HEK293T (cell line): ENCODE results near the gene AIFM3.
"Not testable (repeated sequence)": the region's sequence is repeated elsewhere in the genome, so short reads cannot be mapped to it uniquely, and the experiment has no call there.

Experiments used
- CTCF ChIA-PET: fragments of 350-600 bp; formaldehyde crosslinking; extraction: SDS; loops from one replicate; lab custom pipeline; 2021; ENCODE audit warnings: antibody characterized with exemption, inconsistent platforms; lab: Yijun Ruan, JAX
- POLR2A ChIA-PET: fragments of 350-600 bp; formaldehyde crosslinking; extraction: SDS; loops from one replicate; lab custom pipeline; 2020; ENCODE audit warnings: antibody characterized with exemption, inconsistent platforms; lab: Yijun Ruan, JAX
- DNase-seq: peaks from one replicate; pipeline ENCODE4 v3.0.0; 2012; ENCODE audit warnings: mixed read lengths; ENCODE audit errors: extremely low spot score
- ARNT ChIP-seq: fragments of 450-650 bp; IDR thresholded peaks from 2 replicates; pipeline ENCODE4 v1.6.1; 2017; ENCODE audit warnings: mild to moderate bottlenecking
- BHLHE40 ChIP-seq: fragments of 450-650 bp; IDR thresholded peaks from 2 replicates; pipeline ENCODE4 v1.6.1; 2016; ENCODE audit warnings: mild to moderate bottlenecking, moderate library complexity, borderline replicate concordance
- CTBP1 ChIP-seq: fragments of 450-650 bp; IDR thresholded peaks from 2 replicates; pipeline ENCODE4 v1.6.1; 2016; ENCODE audit warnings: borderline replicate concordance
- ELF4 ChIP-seq: fragments of 450-650 bp; IDR thresholded peaks from 2 replicates; pipeline ENCODE4 v1.6.1; 2017; ENCODE audit warnings: antibody characterized with exemption
- FOXA1 ChIP-seq: fragments of 450-650 bp; IDR thresholded peaks from 2 replicates; pipeline ENCODE4 v1.6.1; 2016; ENCODE audit warnings: mild to moderate bottlenecking
- FOXK2 ChIP-seq: fragments of 450-650 bp; IDR thresholded peaks from 2 replicates; pipeline ENCODE4 v1.6.1; 2016; ENCODE audit warnings: mild to moderate bottlenecking
- FOXM1 ChIP-seq: fragments of 450-650 bp; IDR thresholded peaks from 2 replicates; pipeline ENCODE4 v1.6.1; 2017; ENCODE audit warnings: mild to moderate bottlenecking, borderline replicate concordance
- HDGF ChIP-seq: fragments of 450-650 bp; IDR thresholded peaks from 2 replicates; pipeline ENCODE4 v1.6.1; 2017; ENCODE audit warnings: antibody characterized with exemption, borderline replicate concordance
- L3MBTL2 ChIP-seq: fragments of 450-650 bp; conservative IDR thresholded peaks from 2 replicates; pipeline ENCODE4 v1.6.1; 2016; ENCODE audit warnings: mild to moderate bottlenecking
- LEF1 ChIP-seq: fragments of 450-650 bp; IDR thresholded peaks from 2 replicates; pipeline ENCODE4 v1.6.1; 2017; ENCODE audit warnings: mild to moderate bottlenecking, borderline replicate concordance
- NFRKB ChIP-seq: fragments of 450-650 bp; IDR thresholded peaks from 2 replicates; pipeline ENCODE4 v1.6.1; 2016; ENCODE audit warnings: mild to moderate bottlenecking, moderate library complexity
- SP1 ChIP-seq: fragments of 450-650 bp; IDR thresholded peaks from 2 replicates; pipeline ENCODE4 v1.6.1; 2017
- SUZ12 ChIP-seq: fragments of 450-650 bp; IDR thresholded peaks from 2 replicates; pipeline ENCODE4 v1.6.1; 2016; ENCODE audit warnings: mild to moderate bottlenecking
- TARDBP ChIP-seq: fragments of 450-650 bp; IDR thresholded peaks from 2 replicates; pipeline ENCODE4 v1.6.1; 2016
- ZNF384 ChIP-seq: fragments of 450-650 bp; IDR thresholded peaks from 2 replicates; pipeline ENCODE4 v1.6.1; 2016
- TF ChIP-seq, protein P1 (sequence below): fragments of 450-650 bp; IDR thresholded peaks from 2 replicates; pipeline ENCODE4 v1.6.1; 2016

The AIFM3 gene

DNA sequence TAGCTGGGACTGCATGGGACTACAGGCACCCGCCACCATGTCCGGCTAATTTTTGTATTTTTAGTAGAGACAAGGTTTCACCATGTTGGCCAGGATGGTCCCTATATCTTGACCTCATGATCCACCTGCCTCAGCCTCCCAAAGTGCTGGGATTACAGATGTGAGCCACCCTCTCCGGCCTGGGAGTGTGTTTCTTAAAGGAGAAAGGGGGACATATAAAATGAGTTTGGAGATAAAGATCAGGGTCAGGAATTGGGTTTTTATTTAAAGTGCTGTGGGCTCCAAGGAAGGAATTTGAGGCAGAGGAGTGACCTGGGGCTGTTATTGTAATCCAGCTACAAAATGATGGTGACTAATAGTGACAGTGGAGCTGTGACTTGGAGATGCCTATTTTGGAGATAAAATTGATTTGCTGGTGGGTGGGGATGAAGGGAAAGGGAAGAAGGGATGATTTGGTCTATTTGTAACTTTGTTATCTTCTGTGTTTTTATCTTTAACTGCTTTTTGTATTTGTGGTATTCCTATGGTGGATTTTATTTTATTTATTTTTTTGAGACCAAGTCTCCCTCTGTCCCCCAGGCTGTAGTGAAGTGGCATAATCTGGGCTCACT is 44.8 kb upstream of the AIFM3 start:
- POLR2A ChIA-PET = interaction anchor here (3.6 kb wide), 1 partner anchor 60 kb away, joined by 24 read pairs; the partner anchor contains the start of gene LZTR1
- TF ChIP-seq ELF4 (no peak), CTBP1 (0 out of 2 replicates have a peak, but pooled peaks have one; percentile 13), L3MBTL2 (no peak)
- CTCF ChIA-PET = interaction anchor here (1.5 to 2.0 kb wide), 2 partner anchors 9 to 37 kb away, joined by 4 to 7 read pairs; no protein-coding TSS in a partner anchor
- no peak for DNase-seq

DNA sequence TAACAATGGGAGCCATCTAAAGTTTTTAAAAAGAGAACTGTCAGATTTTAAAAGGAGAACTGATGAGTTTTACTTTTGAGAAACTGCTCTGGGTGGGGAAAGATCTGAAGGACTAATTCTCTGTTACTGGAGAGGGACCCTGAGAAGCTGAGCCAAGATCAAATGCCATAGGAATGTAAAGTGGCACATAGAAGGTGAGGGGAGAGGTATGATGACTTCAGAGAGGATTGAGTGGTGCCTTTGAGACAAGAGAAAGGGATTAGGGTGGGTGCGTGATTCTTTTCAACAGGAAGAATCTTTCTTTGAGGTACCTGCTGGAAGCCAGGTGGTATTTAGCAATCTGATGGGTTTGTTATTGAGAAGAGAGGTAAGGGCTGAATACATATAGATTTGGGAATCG is 40.8 kb upstream of the AIFM3 start:
- TF ChIP-seq SUZ12 = no peak
- no peak for TF ChIP-seq ELF4
- TF ChIP-seq ZNF384 = no peak
- TF ChIP-seq CTBP1 = no peak
- no peak for TF ChIP-seq NFRKB
- no peak for TF ChIP-seq L3MBTL2
- no peak for TF ChIP-seq HDGF
- TF ChIP-seq SP1 = no peak
- TF ChIP-seq TARDBP = no peak
- no peak for TF ChIP-seq BHLHE40
- TF ChIP-seq FOXK2 = no peak
- no peak for TF ChIP-seq FOXA1
- CTCF ChIA-PET = interaction anchor here (0.9 to 3.3 kb wide), 3 partner anchors 9 to 41 kb away, joined by 3 to 12 read pairs (median 3); partner anchors contain the start of gene CRKL
- POLR2A ChIA-PET = interaction anchor here (1.0 to 1.8 kb wide), 3 partner anchors 9 to 56 kb away, joined by 3 to 5 read pairs (median 5); partner anchors contain the start of genes CRKL and LZTR1
- no peak for DNase-seq

DNA sequence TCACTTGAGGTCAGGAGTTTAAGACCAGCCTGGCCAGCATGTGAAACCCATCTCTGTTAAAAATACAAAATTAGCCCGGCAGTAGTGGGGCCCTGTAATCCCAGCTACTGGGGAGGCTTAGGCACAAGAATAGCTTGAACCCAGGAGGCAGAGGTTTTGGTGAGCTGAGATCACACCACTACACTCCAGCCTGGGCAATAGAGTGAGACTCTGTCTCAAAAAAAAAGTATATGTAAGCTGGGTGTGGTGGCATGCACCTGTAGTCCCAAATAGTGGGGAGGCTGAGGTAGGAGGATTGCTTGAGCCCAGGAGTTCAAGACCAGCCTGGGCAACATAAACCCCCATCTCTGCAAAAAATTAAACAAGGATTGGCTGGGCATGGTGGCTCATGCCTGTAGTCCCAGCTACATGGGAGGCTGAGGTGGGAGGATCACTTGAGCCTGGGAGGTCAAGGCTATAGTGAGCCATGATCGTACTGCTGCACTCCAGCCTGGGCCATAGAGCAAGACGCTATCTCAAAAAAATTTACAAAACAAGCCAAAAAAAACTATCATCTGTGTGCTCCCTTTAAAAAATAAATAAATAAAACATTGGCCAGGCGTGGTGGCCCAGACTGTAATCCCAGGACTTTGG is 39.0 kb upstream of the AIFM3 start:
- POLR2A ChIA-PET = no interaction called here

DNA sequence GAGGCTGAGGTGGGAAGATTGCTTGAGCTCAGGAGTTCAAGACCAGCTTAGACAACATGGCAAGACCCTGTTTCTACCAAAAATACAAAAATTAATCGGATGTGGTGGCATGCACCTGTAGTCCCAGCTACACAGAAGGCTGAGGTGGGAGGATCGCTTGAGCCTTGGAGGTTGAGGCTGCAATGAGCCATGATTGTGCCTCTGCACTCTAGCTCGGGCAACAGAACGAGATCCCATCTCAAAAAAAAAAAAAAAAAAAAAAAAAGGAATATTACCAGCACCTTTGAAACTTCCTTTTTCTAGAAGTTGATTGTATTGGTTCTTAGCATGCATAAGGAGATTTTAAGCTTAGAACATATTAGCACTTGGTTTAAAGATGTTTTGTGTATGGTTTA is 38.5 kb upstream of the AIFM3 start:
- TF ChIP-seq HDGF = no peak
- no peak for TF ChIP-seq SUZ12
- no peak for TF ChIP-seq FOXK2
- TF ChIP-seq FOXA1 = no peak
- CTCF ChIA-PET = interaction anchor here (1.4 kb wide), 1 partner anchor 33 kb away, joined by 3 read pairs; no protein-coding TSS in a partner anchor
- no peak for DNase-seq
- POLR2A ChIA-PET = no interaction called here

More for the DNA sequence above, 39.0 kb upstream of the AIFM3 start:
- CTCF ChIA-PET = interaction anchor here (1.4 to 3.3 kb wide), 2 partner anchors 11 to 34 kb away, joined by 3 to 12 read pairs; partner anchors contain the start of gene CRKL
- TF ChIP-seq FOXM1 = no peak
- TF ChIP-seq ELF4 = no peak
- no peak for TF ChIP-seq BHLHE40
- TF ChIP-seq HDGF = no peak
- no peak for TF ChIP-seq L3MBTL2
- no peak for TF ChIP-seq SP1
- no peak for TF ChIP-seq FOXK2
- TF ChIP-seq SUZ12 = no peak
- TF ChIP-seq CTBP1 = no peak
- DNase-seq = no peak

DNA sequence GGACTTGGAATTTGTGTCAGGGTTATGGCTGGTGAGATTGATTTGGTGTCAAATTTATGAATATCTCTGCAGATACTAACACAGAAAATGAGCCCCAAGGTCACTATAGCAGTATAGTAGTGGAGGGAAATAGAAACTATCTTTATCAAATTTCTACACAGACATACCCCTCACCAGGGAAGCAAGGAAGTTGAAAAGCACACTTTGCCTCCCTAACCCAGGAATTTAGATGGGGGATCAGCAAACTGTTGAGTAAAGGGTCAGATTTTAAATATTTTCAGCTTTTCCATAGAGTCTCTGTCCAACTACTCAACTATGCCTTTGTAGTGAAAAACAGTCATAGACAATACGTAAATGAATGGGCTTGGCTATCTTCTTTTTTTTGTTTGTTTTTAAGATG is 37.1 kb upstream of the AIFM3 start:
- POLR2A ChIA-PET = no interaction called here
- DNase-seq = no peak
- no peak for TF ChIP-seq FOXM1
- TF ChIP-seq ARNT = no peak
- TF ChIP-seq SP1 = no peak
- no peak for TF ChIP-seq ZNF384
- TF ChIP-seq ELF4 = no peak
- no peak for TF ChIP-seq HDGF
- TF ChIP-seq FOXA1 = no peak
- no peak for TF ChIP-seq BHLHE40
- no peak for TF ChIP-seq FOXK2
- TF ChIP-seq TARDBP = no peak
- TF ChIP-seq CTBP1 = no peak
- TF ChIP-seq LEF1 = no peak
- TF ChIP-seq, protein P1, sequence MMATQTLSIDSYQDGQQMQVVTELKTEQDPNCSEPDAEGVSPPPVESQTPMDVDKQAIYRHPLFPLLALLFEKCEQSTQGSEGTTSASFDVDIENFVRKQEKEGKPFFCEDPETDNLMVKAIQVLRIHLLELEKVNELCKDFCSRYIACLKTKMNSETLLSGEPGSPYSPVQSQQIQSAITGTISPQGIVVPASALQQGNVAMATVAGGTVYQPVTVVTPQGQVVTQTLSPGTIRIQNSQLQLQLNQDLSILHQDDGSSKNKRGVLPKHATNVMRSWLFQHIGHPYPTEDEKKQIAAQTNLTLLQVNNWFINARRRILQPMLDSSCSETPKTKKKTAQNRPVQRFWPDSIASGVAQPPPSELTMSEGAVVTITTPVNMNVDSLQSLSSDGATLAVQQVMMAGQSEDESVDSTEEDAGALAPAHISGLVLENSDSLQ = no peak
- no peak for TF ChIP-seq L3MBTL2
- TF ChIP-seq NFRKB = no peak
- no peak for TF ChIP-seq SUZ12
- CTCF ChIA-PET = interaction anchor here (1.7 kb wide), 1 partner anchor 13 kb away, joined by 6 read pairs; the partner anchor contains the start of gene CRKL

DNA sequence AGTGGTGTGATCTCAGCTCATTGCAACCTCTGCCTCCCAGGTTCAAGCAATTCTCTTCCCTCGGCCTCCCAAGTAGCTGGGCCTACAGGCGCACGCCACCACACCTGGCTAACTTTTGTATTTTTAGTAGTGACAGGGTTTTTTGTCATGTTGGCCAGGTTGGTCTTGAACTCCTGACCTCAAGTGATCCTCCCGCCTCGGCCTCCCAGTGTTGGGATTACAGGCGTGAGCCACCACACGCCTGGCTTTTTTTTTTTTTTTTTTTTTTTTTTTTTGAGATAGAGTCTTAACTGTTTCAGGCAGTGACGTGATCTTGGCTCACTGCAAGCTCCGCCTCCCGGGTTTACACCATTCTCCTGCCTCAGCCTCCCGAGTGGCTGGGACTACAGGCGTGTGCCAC is 36.6 kb upstream of the AIFM3 start:
- CTCF ChIA-PET = interaction anchor here (1.7 kb wide), 1 partner anchor 13 kb away, joined by 6 read pairs; the partner anchor contains the start of gene CRKL
- DNase-seq, POLR2A ChIA-PET: not testable (repeated sequence)

DNA sequence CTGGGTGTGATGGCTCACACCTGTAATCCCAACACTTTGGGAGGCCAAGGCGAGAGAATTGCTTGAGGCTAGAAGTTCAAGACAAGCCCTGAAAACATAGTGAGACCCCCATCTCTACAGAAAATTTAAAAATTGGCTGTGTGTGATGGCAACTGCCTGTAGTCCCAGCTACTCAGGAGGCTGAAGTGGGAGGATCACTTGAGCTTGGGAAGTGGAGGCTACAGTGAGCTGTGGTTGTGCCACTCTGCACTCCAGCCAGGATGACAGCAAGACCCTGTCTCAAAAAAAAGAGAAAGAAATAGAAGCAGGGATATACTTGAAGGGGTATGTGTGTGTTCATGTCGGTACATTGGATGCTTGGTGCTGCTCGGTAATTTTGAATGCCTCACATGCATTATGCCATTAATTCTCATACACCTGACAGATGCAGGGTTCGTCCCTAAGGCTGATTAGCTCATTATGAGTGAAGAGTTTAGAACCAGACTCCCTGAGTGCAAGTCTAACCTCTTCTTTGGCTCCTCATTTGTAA is 35.9 kb upstream of the AIFM3 start:
- CTCF ChIA-PET = interaction anchor here (1.3 to 1.7 kb wide), 2 partner anchors 9 to 14 kb away, joined by 4 to 6 read pairs; partner anchors contain the start of gene CRKL
- TF ChIP-seq L3MBTL2 (no peak), ZNF384 (no peak), LEF1 (no peak), ELF4 (no peak), NFRKB (no peak), ARNT (no peak), SUZ12 (no peak), CTBP1 (no peak), FOXA1 (no peak), FOXM1 (no peak), TARDBP (no peak), HDGF (no peak), BHLHE40 (no peak), SP1 (no peak), FOXK2 (no peak)
- TF ChIP-seq, protein P1 = no peak
- no peak for DNase-seq
- POLR2A ChIA-PET = interaction anchor here (1.2 to 1.5 kb wide), 2 partner anchors 10 to 14 kb away, joined by 3 to 4 read pairs; partner anchors contain the start of gene CRKL
